Activated CD4-positive, alpha-beta T cell treated with anti-CD3 and anti-CD28 coated beads, Interleukin-2, amount 10 ng/mL, durations not matched to agents 7 days and 5 days (primary cell): ENCODE data around the gene GALNT12. TPM values are rescaled to one million over a fixed set of nuclear protein-coding genes. Genes with fewer than 3 reads are reported as not detected.

Source experiments
- CTCF ChIA-PET: fragments of 350-600 bp; sonication (Branson Sonifier 250); formaldehyde crosslinking; loops from one replicate; lab custom pipeline; 2021; ENCODE audit warnings: antibody characterized with exemption; lab: Charles Lee
- POLR2A ChIA-PET: fragments of 350-600 bp; sonication (Branson Sonifier 250); formaldehyde crosslinking; loops from one replicate; lab custom pipeline; 2021; ENCODE audit warnings: antibody characterized with exemption; lab: Charles Lee
- DNase-seq: peaks from one replicate; pipeline ENCODE4 v3.0.0-alpha.2; 2020
- H3K27ac Mint-ChIP-seq: one replicate; pipeline ENCODE4 v1.8.0; 2021; ENCODE audit warnings: mild to moderate bottlenecking, moderate library complexity, mixed read lengths
- H3K27me3 Mint-ChIP-seq: one replicate; pipeline ENCODE4 v1.8.0; 2021; ENCODE audit warnings: mixed read lengths
- H3K36me3 Mint-ChIP-seq: one replicate; pipeline ENCODE4 v1.8.0; 2021; ENCODE audit warnings: low read depth, mixed read lengths
- H3K4me1 Mint-ChIP-seq: one replicate; pipeline ENCODE4 v1.8.0; 2021; ENCODE audit warnings: mixed read lengths
- H3K4me3 Mint-ChIP-seq: one replicate; pipeline ENCODE4 v1.8.0; 2021; ENCODE audit warnings: mild to moderate bottlenecking, moderate library complexity, mixed read lengths
- H3K9me3 Mint-ChIP-seq: one replicate; pipeline ENCODE4 v1.8.0; 2021; ENCODE audit warnings: mixed read lengths
- total RNA-seq, 2 experiments: library from RNA; stranded (reverse); gene quantifications; one replicate each; pipeline ENCODE4 v1.2.3, GENCODE V29; 2021

The GALNT12 gene
- total RNA-seq, 2 experiments from 2014 or later, result 9.7 to 10.1 TPM

- DNase-seq, result no peak
- peaks cover 4% of the 10 kb centered on the region for H3K36me3 Mint-ChIP-seq
- POLR2A ChIA-PET, result no interaction called here
- no peaks in the 10 kb centered on the region for H3K27me3 Mint-ChIP-seq
- no peak overlapping the region for H3K27ac Mint-ChIP-seq
- no peaks in the 10 kb centered on the region for H3K9me3 Mint-ChIP-seq
- no peaks in the 10 kb centered on the region for H3K4me1 Mint-ChIP-seq
- no peak overlapping the region for H3K4me3 Mint-ChIP-seq
- CTCF ChIA-PET, result no interaction called here
Observed at GRCh38 chr9:98830554-98830953, 23.1 kb downstream of the GALNT12 start.

- no peaks in the 10 kb centered on the region for H3K4me1 Mint-ChIP-seq
- POLR2A ChIA-PET, result no interaction called here
- no peaks in the 10 kb centered on the region for H3K27me3 Mint-ChIP-seq
- H3K36me3 Mint-ChIP-seq, result peaks cover 4% of the 10 kb centered on the region
- H3K4me3 Mint-ChIP-seq, result no peak overlapping the region
- H3K9me3 Mint-ChIP-seq, result no peaks in the 10 kb centered on the region
- DNase-seq, result no peak
- CTCF ChIA-PET, result no interaction called here
- no peak overlapping the region for H3K27ac Mint-ChIP-seq
Observed at GRCh38 chr9:98831696-98832095, 24.2 kb downstream of the GALNT12 start.

GRCh38 chr9:98832768-98833089 is 25.3 kb downstream of the GALNT12 start:
- Mint-ChIP-seq H3K4me1 (no peaks in the 10 kb centered on the region), H3K27ac (no peak overlapping the region), H3K4me3 (no peak overlapping the region), H3K36me3 (peaks cover 6% of the 10 kb centered on the region), H3K9me3 (no peaks in the 10 kb centered on the region), H3K27me3 (no peaks in the 10 kb centered on the region)
- ChIA-PET CTCF (no interaction called here), POLR2A (no interaction called here)
- no peak for DNase-seq

- no peak overlapping the region for H3K27ac Mint-ChIP-seq
Observed at GRCh38 chr9:98833090-98833956, 25.9 kb downstream of the GALNT12 start.

GRCh38 chr9:98834386-98834785 is 26.9 kb downstream of the GALNT12 start:
- no peak for DNase-seq
- Mint-ChIP-seq H3K9me3 (no peaks in the 10 kb centered on the region), H3K27me3 (no peaks in the 10 kb centered on the region), H3K36me3 (peaks cover 6% of the 10 kb centered on the region), H3K4me3 (no peak overlapping the region), H3K4me1 (no peaks in the 10 kb centered on the region), H3K27ac (no peak overlapping the region)
- CTCF ChIA-PET, result no interaction called here
- POLR2A ChIA-PET, result no interaction called here

More at GRCh38 chr9:98833090-98833956, 25.9 kb downstream of the GALNT12 start:
- Mint-ChIP-seq H3K27me3 (no peaks in the 10 kb centered on the region), H3K9me3 (no peaks in the 10 kb centered on the region), H3K4me1 (no peaks in the 10 kb centered on the region), H3K4me3 (no peak overlapping the region), H3K36me3 (peaks cover 6% of the 10 kb centered on the region)
- POLR2A ChIA-PET, result no interaction called here
- no peak for DNase-seq
- CTCF ChIA-PET, result no interaction called here

- no peak for DNase-seq
- H3K4me1 Mint-ChIP-seq, result no peaks in the 10 kb centered on the region
- H3K4me3 Mint-ChIP-seq, result no peak overlapping the region
- H3K27ac Mint-ChIP-seq, result no peak overlapping the region
- ChIA-PET POLR2A (no interaction called here), CTCF (interaction anchor here (1.2 kb wide), 1 partner anchor 12 kb away, joined by 3 read pairs; no protein-coding TSS in a partner anchor)
- no peaks in the 10 kb centered on the region for H3K9me3 Mint-ChIP-seq
- peaks cover 9% of the 10 kb centered on the region for H3K36me3 Mint-ChIP-seq
- no peaks in the 10 kb centered on the region for H3K27me3 Mint-ChIP-seq
Observed at GRCh38 chr9:98836206-98836605, 28.7 kb downstream of the GALNT12 start.

GRCh38 chr9:98837516-98837915 is 30.0 kb downstream of the GALNT12 start:
- peaks cover 6% of the 10 kb centered on the region for H3K36me3 Mint-ChIP-seq
- no peak for DNase-seq
- H3K4me1 Mint-ChIP-seq, result no peaks in the 10 kb centered on the region
- ChIA-PET POLR2A (no interaction called here), CTCF (interaction anchor here (1.6 to 1.8 kb wide), 2 partner anchors 10 to 22 kb away, joined by 5 to 7 read pairs; no protein-coding TSS in a partner anchor)
- no peak overlapping the region for H3K27ac Mint-ChIP-seq
- no peak overlapping the region for H3K4me3 Mint-ChIP-seq
- H3K27me3 Mint-ChIP-seq, result no peaks in the 10 kb centered on the region
- H3K9me3 Mint-ChIP-seq, result no peaks in the 10 kb centered on the region

GRCh38 chr9:98838155-98838867 is 30.8 kb downstream of the GALNT12 start:
- Mint-ChIP-seq H3K27ac (no peak overlapping the region), H3K36me3 (peaks cover 5% of the 10 kb centered on the region), H3K4me1 (no peaks in the 10 kb centered on the region), H3K27me3 (no peaks in the 10 kb centered on the region), H3K4me3 (no peak overlapping the region), H3K9me3 (no peaks in the 10 kb centered on the region)
- ChIA-PET POLR2A (no interaction called here), CTCF (interaction anchor here (1.6 to 1.8 kb wide), 2 partner anchors 9 to 21 kb away, joined by 5 to 7 read pairs; no protein-coding TSS in a partner anchor)
- no peak for DNase-seq

- Mint-ChIP-seq H3K4me1 (no peaks in the 10 kb centered on the region), H3K4me3 (no peak overlapping the region), H3K36me3 (peaks cover 5% of the 10 kb centered on the region), H3K27ac (no peak overlapping the region), H3K27me3 (no peaks in the 10 kb centered on the region), H3K9me3 (no peaks in the 10 kb centered on the region)
- no peak for DNase-seq
- ChIA-PET CTCF (no interaction called here), POLR2A (no interaction called here)
Observed at GRCh38 chr9:98838868-98839565, 31.5 kb downstream of the GALNT12 start.

GRCh38 chr9:98839724-98840123 is 32.3 kb downstream of the GALNT12 start:
- no peak overlapping the region for H3K4me3 Mint-ChIP-seq
- H3K9me3 Mint-ChIP-seq, result no peaks in the 10 kb centered on the region

GRCh38 chr9:98842510-98842909 is 35.0 kb downstream of the GALNT12 start:
- POLR2A ChIA-PET, result no interaction called here
- Mint-ChIP-seq H3K4me1 (no peaks in the 10 kb centered on the region), H3K27ac (no peak overlapping the region), H3K27me3 (no peaks in the 10 kb centered on the region), H3K36me3 (peaks cover 3% of the 10 kb centered on the region), H3K4me3 (no peak overlapping the region), H3K9me3 (no peaks in the 10 kb centered on the region)
- CTCF ChIA-PET, result interaction anchor here (0.7 to 1.1 kb wide), 3 partner anchors 13 to 670 kb away, joined by 3 to 4 read pairs (median 3); no protein-coding TSS in a partner anchor
- DNase-seq, result no peak

More at GRCh38 chr9:98839724-98840123, 32.3 kb downstream of the GALNT12 start:
- peaks cover 5% of the 10 kb centered on the region for H3K36me3 Mint-ChIP-seq
- no peak for DNase-seq
- POLR2A ChIA-PET, result no interaction called here
- CTCF ChIA-PET, result no interaction called here
- H3K27me3 Mint-ChIP-seq, result no peaks in the 10 kb centered on the region
- no peak overlapping the region for H3K27ac Mint-ChIP-seq
- H3K4me1 Mint-ChIP-seq, result no peaks in the 10 kb centered on the region

GRCh38 chr9:98846081-98846480 is 38.6 kb downstream of the GALNT12 start:
- peaks cover under 1% of the 10 kb centered on the region for H3K36me3 Mint-ChIP-seq
- no peaks in the 10 kb centered on the region for H3K9me3 Mint-ChIP-seq
- DNase-seq, result no peak
- no peaks in the 10 kb centered on the region for H3K27me3 Mint-ChIP-seq
- H3K4me3 Mint-ChIP-seq, result no peak overlapping the region
- H3K4me1 Mint-ChIP-seq, result no peaks in the 10 kb centered on the region
- H3K27ac Mint-ChIP-seq, result no peak overlapping the region
- ChIA-PET POLR2A (no interaction called here), CTCF (interaction anchor here (0.6 kb wide), 1 partner anchor 996 kb away, joined by 4 read pairs; no protein-coding TSS in a partner anchor)
